Uterus (tissue), 2 donors: ENCODE measurements around the gene C6orf132.

Source experiments
- CTCF ChIP-seq, 4 experiments: fragments of 200-600 bp in 2 of 4; fragments of 450-650 bp in 2 of 4; sonication (generic) in 2 of 4; IDR thresholded peaks; one replicate each; pipeline ENCODE4 v1.5.1; 2016 to 2019; ENCODE audit warnings: antibody characterized with exemption in 4 of 4, mild to moderate bottlenecking in 2 of 4, moderate library complexity in 1 of 4
- POLR2A ChIP-seq, 2 donors: fragments of 450-650 bp; IDR thresholded peaks; one replicate each; pipeline ENCODE4 v1.6.1; 2016; ENCODE audit warnings: antibody characterized with exemption in 2 of 2, mild to moderate bottlenecking in 1 of 2, moderate library complexity in 1 of 2

GRCh38 chr6:42112351-42112750, 30.1 kb downstream of the C6orf132 start:
- TF ChIP-seq POLR2A (IDR thresholded peaks at IDR 0.05), result no peak
- TF ChIP-seq CTCF (IDR thresholded peaks at IDR 0.05), result no peak
